ENCODE data around the gene YIPF3.
A peak's percentile ranks its signal among the peaks of the same experiment; 100 is the strongest.
"Not testable (repeated sequence)": the region's sequence is repeated elsewhere in the genome, so short reads cannot be mapped to it uniquely, and the experiment has no call there.

YIPF3 gene

DNA sequence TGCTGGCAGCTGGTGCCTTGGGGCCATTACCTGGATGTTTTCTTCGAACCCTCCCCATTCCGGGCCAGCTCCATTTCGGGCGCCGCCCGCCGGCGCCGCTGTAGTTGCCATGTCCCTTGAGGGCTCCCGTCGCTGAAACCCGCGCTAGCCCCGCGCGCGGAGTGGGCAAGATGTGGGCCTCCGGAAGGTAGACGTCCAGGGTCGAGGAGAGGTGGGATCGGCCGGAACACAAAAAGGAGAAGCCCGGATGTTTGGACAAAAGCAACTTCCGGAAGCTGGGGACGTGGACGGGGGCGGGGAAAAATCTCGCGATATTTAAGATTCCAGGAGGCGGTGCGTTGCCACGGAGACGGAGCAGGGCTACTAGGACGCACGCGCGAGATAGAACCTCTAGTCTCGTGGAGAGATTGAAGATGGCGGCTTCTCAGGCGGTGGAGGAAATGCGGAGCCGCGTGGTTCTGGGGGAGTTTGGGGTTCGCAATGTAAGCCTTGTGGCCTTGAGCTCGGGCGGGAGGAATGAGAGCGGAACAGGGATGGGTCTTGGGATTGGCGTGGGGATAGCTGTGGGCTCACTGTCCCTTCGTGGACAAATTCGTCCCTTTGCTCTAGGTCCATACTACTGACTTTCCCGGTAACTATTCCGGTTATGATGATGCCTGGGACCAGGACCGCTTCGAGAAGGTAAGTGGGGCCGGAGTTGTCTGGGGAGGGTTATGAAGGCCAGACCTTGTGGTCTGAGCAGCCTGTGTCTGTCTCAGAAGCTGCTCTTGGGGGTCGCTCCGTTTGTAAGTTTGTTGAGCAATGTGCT, at the start of gene YIPF3, which contains the start of gene POLR1C:
YIPF3 (minus strand) TSS at position 230 of the 808 bp plus-strand sequence; CDS start at position 111, 119 bp downstream.
POLR1C (plus strand) TSS at position 393 of the 808 bp plus-strand sequence; CDS start at position 414, 21 bp downstream.
- no peak for TF ChIP-seq CTCF (IDR thresholded peaks at IDR 0.05; ENCODE audit: borderline replicate concordance, insufficient read depth, low read depth, low read length)
- peak within 1 kb of the TSS; percentile 70 for H3K4me3 ChIP-seq (ENCODE audit: low read depth, low read length)

DNA sequence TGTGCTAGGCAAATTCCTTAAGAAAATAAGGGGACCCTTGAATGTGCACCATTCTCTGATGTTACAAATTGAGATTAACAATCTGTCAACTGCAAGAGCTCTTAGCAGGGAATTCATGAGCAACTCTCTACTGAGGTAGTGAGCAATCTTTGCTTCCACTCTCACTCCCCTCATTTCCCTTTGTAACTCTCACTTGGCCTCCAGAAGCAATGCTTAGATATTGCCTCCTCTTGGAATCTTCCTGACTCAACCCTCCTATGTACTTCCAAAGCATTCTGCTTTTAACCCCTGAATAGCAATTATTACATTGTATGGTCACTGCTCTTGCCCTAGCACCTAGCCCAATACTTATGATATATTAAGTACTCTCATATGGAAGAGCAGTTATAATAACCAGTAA, 42.6 kb upstream of the YIPF3 start:
- H3K4me3 ChIP-seq (ENCODE audit: low read depth, low read length) = no peak overlapping the region

DNA sequence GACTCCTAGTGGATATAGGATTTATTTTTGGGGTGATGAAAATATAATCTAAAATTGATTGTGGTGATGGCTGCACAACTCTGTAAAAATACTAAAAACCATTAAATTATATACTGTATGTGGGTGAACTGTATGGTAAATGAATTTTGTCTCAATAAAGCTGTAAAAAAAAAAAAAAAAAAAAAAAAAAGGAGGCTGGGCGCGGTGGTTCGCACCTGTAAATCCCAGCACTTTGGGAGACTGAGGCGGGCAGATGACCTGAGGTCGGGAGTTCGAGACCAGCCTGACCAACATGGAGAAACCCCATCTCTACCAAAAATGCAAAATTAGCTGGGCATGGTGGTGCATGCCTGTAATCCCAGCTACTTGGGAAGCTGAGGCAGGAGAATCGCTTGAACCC, 40.9 kb upstream of the YIPF3 start:
- not testable (repeated sequence) for H3K4me3 ChIP-seq (ENCODE audit: low read depth, low read length)

More for the DNA sequence above, 42.6 kb upstream of the YIPF3 start:
- TF ChIP-seq CTCF (IDR thresholded peaks at IDR 0.05; ENCODE audit: borderline replicate concordance, insufficient read depth, low read depth, low read length) = no peak

GRCh38 chr6:43547222-43547621, 30.5 kb upstream of the YIPF3 start:
- H3K4me3 ChIP-seq (ENCODE audit: low read depth, low read length) = no peak overlapping the region
- TF ChIP-seq CTCF (IDR thresholded peaks at IDR 0.05; ENCODE audit: borderline replicate concordance, insufficient read depth, low read depth, low read length) = no peak

GRCh38 chr6:43544461-43544860, 27.7 kb upstream of the YIPF3 start:
- no peak overlapping the region for H3K4me3 ChIP-seq (ENCODE audit: low read depth, low read length)
- no peak for TF ChIP-seq CTCF (IDR thresholded peaks at IDR 0.05; ENCODE audit: borderline replicate concordance, insufficient read depth, low read depth, low read length)

DNA sequence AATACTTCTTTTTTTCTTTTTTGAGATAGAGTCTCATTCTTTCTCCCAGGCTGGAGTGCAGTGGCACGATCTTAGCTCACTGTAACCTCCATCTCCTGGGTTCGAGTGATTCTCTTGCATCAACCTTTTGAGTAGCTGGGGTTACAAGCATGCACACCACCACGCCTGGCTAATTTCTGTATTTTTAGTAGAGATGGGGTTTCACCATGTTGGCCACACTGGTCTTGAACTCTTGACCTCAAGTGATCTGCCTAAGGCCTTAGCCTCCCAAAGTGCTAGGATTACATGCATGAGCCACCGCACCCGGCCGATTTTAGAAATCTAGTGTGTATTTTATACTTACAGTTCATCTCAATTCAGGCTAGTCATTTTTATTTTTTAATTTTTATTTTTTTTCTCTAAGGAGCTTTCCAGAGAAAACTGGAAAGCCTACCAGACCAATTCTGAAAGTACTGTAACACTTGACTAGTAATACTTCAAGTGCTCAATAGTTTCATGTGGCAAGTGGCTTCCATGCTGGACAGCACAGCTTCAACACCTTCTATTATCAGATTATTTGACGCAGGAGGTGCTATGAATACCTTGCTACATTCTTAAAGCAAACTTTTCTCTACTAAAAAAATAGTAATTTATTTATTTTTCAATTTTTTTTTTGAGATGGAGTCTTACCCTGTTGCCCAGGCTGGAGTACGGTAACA, 25.2 kb upstream of the YIPF3 start:
- TF ChIP-seq CTCF (IDR thresholded peaks at IDR 0.05; ENCODE audit: borderline replicate concordance, insufficient read depth, low read depth, low read length) = no peak
- no peak overlapping the region for H3K4me3 ChIP-seq (ENCODE audit: low read depth, low read length)

DNA sequence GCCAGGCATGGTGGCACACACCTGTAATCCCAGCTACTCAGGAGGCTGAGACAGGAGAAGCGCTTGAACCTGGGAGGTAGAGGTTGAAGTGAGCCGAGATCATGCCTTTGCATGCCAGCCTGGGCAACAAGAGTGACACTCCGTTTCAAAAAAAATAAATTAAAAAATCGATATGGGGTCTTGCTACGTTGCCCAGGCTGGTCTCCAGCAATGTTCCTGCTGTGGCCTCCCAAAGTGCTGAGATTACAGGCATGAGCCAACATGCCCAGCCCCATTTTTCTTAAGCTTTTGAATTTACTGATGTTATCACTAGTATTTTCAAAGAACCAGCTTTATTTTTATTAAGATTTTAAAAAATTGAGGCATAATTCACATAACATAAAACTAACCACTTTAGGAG, 23.8 kb upstream of the YIPF3 start:
- TF ChIP-seq CTCF (IDR thresholded peaks at IDR 0.05; ENCODE audit: borderline replicate concordance, insufficient read depth, low read depth, low read length) = no peak
- no peak overlapping the region for H3K4me3 ChIP-seq (ENCODE audit: low read depth, low read length)

- H3K4me3 ChIP-seq (ENCODE audit: low read depth, low read length) = not testable (repeated sequence)
Observed at GRCh38 chr6:43539409-43539808, 22.7 kb upstream of the YIPF3 start.

DNA sequence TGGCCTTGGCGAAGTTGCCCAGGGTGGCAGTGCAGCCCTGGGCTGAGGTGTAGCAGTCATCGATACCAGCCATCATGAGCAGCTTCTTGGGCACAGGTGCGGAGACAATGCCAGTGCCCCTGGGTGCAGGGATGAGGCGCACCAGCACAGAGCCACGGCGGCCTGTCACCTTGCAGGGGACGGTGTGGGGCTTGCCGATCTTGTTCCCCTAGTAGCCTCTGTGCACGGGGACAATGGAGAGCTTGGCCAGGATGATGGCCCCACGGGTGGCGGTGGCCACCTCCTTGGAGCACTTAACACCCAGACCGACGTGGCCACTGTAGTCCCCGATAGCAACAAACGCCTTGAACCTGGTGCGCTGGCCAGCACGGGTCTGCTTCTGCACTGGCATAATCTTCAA, 22.3 kb upstream of the YIPF3 start:
- H3K4me3 ChIP-seq (ENCODE audit: low read depth, low read length) = not testable (repeated sequence)
